ENCODE results near the gene C5orf58. TPM values are rescaled to one million over a fixed set of nuclear protein-coding genes. Genes with fewer than 3 reads are reported as not detected.
"Not testable (repeated sequence)": the region's sequence is repeated elsewhere in the genome, so short reads cannot be mapped to it uniquely, and the experiment has no call there.

The C5orf58 gene
- total and polyA plus RNA-seq, 8 donors = 0.34 to 0.72 (median 0.43) TPM; not detected in 2

- ATAC-seq (no peak), DNase-seq (peak in 2 of 4 donors; percentile 58 to 68)
- Histone ChIP-seq H3K9me3 (no peaks in the 10 kb centered on the region), H3K27ac (no peak overlapping the region), H3K4me3 (no peak overlapping the region), H3K4me1 (no peaks in the 10 kb centered on the region), H3K27me3 (no peaks in the 10 kb centered on the region), H3K36me3 (peaks cover 0 to 73% of the 10 kb centered on the region in 2 donors)
- no peak for TF ChIP-seq CTCF (IDR thresholded peaks at IDR 0.05)
- intact Hi-C loops (cut with DNase I) = no loop called here
These were observed 14.6 kb downstream of the C5orf58 start for GRCh38 chr5:170247363-170247762.

DNA sequence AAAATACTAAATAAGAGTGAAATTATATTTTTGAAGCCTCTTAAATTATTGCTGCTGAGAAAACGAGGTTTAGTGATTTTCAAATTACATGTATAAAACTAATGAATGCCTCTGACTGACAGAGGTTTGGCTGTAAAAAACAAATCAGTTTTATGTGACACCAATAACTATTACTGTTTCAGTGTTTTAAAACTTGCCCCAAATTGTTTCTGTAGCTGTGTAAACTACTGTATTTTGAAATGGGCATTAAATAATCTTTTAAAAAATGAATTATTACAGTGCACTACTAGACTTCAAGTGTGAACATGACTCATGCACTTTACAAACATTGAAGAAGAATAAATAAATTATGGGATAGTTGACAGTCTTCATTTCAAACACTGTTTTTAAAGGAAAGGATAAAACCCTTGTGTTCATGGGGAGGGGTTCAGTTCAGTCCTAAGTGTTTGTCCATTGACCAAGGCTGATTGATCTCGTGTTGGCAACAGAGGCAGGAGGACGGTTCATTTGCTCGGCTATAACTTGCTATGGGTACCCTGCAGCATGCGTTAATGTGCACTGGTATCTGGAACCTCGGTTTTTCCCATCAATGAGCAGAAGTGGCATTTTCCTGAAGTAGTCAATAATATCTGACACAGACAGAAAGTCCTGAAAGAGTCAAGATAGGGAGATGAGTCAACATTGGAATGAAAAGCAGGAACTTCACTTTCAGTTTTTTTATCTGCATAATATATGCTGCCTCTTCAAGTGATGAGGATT lies 15.6 kb downstream of the C5orf58 start:
- H3K4me3 ChIP-seq = no peak overlapping the region
- H3K4me1 ChIP-seq = no peaks in the 10 kb centered on the region
- peaks cover 0 to 83% of the 10 kb centered on the region in 2 donors for H3K36me3 ChIP-seq
- H3K27me3 ChIP-seq = no peaks in the 10 kb centered on the region
- TF ChIP-seq CTCF (IDR thresholded peaks at IDR 0.05) = no peak
- no peaks in the 10 kb centered on the region for H3K9me3 ChIP-seq
- no peak overlapping the region for H3K27ac ChIP-seq
- ATAC-seq = no peak
- no peak for DNase-seq
- intact Hi-C loops (cut with DNase I) = no loop called here

GRCh38 chr5:170248931-170249227 lies 16.1 kb downstream of the C5orf58 start:
- H3K9me3 ChIP-seq; intact Hi-C loops (cut with DNase I); H3K4me1 ChIP-seq; H3K4me3 ChIP-seq; DNase-seq; H3K27ac ChIP-seq; ATAC-seq; H3K27me3 ChIP-seq: not testable (repeated sequence)
- H3K36me3 ChIP-seq = peaks cover 0 to 88% of the 10 kb centered on the region in 2 donors

GRCh38 chr5:170249355-170249754 lies 16.6 kb downstream of the C5orf58 start:
- TF ChIP-seq CTCF (IDR thresholded peaks at IDR 0.05) = no peak
- Histone ChIP-seq H3K9me3 (no peaks in the 10 kb centered on the region), H3K4me3 (no peak overlapping the region), H3K36me3 (peaks cover 0 to 93% of the 10 kb centered on the region in 2 donors), H3K27ac (no peak overlapping the region), H3K4me1 (no peaks in the 10 kb centered on the region), H3K27me3 (no peaks in the 10 kb centered on the region)
- intact Hi-C loops (cut with DNase I) = no loop called here
- ATAC-seq (no peak), DNase-seq (no peak)

- no peaks in the 10 kb centered on the region for H3K27me3 ChIP-seq
- peaks cover 0 to 100% of the 10 kb centered on the region in 2 donors for H3K36me3 ChIP-seq
- no peak overlapping the region for H3K4me3 ChIP-seq
- no peaks in the 10 kb centered on the region for H3K9me3 ChIP-seq
- TF ChIP-seq CTCF (IDR thresholded peaks at IDR 0.05) = no peak
- intact Hi-C loops (cut with DNase I) = no loop called here
- H3K4me1 ChIP-seq = no peaks in the 10 kb centered on the region
- ATAC-seq (no peak), DNase-seq (no peak)
- no peak overlapping the region for H3K27ac ChIP-seq
These were observed 18.1 kb downstream of the C5orf58 start for GRCh38 chr5:170250810-170251317.

DNA sequence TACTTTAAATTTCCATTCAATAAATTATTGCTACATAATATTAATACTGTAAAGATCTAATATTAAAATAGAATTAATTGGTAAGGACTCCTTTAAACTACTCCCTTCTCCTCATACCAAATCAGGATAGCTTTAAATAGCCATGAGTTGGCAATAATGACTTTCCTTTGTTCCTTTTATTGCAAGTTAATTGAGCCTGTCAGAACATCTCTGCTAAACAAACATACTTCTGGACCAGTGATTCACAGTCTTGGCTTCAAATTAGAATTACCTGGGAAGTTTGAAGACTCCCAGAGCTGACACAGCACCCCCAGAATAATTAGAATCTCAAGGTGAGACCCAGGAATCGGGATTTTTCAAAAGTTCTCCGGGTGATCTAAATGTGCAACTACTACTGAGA lies 18.7 kb downstream of the C5orf58 start:
- intact Hi-C loops (cut with DNase I) = no loop called here
- H3K4me3 ChIP-seq = no peak overlapping the region
- ATAC-seq (no peak), DNase-seq (no peak)
- no peaks in the 10 kb centered on the region for H3K27me3 ChIP-seq
- peaks cover 0 to 100% of the 10 kb centered on the region in 2 donors for H3K36me3 ChIP-seq
- no peak overlapping the region for H3K27ac ChIP-seq
- no peaks in the 10 kb centered on the region for H3K9me3 ChIP-seq
- H3K4me1 ChIP-seq = no peaks in the 10 kb centered on the region
- TF ChIP-seq CTCF (IDR thresholded peaks at IDR 0.05) = no peak

Data from left lung (tissue), 10 donors.